Brain pericyte (primary cell): ENCODE measurements around the gene PPP1R12A.
"Not testable (repeated sequence)": the region's sequence is repeated elsewhere in the genome, so short reads cannot be mapped to it uniquely, and the experiment has no call there.

Experiments
- DNase-seq: peaks from one replicate; pipeline ENCODE4 v3.0.0-alpha.2; 2012; ENCODE audit warnings: low read depth, low spot score

The PPP1R12A gene

DNA sequence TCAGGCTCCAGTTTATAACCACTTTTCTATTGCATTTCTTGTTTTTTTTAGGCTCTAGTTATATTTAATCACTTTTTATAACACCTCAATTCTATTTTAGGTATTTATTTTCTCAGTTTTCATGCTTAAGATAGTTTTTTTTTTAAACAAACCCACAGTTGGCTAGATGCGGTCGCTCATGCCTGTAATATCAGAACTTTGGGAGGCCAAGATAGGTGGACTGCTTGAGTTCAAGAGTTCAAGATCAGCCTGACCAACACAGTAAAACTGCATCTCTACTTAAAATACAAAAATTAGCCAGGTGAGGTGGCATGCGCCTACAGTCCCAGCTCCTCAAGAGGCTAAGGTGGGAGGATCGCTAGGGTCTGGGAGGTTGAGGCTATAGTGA lies 93.0 kb downstream of the PPP1R12A start:
- DNase-seq, result no peak

DNA sequence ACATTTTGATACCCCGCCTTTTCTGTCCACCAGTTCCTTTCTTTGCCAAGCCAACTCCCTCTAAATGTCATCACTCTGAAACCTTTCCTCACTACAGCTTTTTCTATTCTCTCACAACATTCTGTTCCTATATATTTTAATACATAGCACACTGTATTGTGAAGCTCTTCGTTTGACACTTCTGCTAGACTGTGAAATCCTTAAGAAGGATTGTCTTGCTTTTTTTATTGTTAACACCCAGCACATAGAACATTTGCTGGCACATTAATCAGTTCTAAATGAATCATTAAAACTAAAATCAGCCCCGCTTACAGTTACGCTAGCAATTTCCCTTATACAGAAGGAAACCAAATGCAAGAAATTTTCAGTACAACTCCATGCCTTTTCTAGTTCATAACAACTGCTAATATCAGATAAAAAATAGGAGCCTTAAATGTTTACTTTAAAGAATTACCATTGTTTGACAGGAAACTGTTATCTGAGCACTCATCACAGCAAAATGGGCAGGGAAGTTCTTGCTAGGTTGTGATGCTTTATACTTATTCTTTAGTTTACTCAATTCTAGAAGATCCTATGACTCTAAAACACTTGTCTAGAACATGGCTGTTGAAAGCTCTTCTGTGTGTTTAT lies 93.5 kb downstream of the PPP1R12A start:
- DNase-seq, result no peak

DNA sequence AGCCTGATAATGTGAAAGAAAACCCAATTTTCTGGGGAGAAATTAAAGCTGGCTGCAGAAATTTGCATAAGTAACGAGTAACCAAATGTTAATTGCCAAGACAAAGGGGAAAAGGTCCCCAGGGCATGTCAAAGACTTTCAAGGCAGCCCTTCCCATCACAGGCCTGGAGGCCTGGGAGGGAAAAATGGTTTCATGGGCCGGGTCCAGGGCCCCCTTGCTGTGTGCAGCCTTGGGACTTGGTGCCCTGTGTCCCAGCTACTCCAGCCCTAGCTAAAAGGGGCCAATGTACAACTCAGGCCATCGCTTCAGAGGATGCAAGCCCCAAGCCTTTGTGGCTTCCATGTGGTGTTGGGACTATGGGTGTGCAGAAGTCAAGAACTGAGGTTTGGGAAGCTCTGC lies 96.5 kb downstream of the PPP1R12A start:
- DNase-seq, result no peak

DNA sequence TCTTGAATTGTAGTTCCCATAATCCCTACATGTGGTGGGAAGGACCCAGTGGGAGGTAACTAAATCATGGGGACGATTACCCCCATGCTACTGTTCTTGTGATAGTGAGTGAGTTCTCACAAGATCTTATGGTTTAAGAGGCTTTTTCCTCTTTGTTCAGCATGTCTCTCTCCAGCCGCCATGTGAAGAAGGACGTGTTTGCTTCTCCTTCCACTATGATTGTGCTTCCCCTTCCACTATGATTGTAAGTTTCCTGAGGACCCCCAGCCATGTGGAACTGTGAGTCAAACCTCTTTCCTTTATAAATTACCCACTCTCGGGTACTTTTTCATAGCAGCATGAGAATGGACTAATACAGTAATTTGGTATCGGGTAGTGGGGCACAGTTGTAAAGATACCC lies 97.3 kb downstream of the PPP1R12A start:
- no peak for DNase-seq

DNA sequence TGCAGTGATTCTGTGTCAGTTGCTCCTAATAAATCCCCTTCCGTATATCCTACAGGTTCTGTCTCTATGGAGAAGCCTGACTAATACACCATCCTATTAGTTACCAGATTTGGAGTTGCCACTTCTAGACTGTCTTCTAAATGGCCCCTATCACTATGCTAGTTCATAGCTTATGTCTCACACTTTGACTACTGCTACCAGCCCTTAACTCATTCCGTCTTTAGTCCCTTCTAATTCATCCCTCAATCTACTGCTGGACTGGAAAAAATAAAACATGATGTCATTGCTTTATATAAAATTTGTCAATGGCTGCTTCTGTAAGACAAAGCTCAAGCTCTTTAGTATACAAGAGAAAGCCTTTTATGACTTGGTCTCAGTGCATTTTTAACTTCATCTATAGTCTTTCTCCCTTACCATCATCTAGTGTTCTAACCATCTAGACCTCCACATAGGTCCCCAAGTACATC lies 99.5 kb downstream of the PPP1R12A start:
- DNase-seq, result no peak

DNA sequence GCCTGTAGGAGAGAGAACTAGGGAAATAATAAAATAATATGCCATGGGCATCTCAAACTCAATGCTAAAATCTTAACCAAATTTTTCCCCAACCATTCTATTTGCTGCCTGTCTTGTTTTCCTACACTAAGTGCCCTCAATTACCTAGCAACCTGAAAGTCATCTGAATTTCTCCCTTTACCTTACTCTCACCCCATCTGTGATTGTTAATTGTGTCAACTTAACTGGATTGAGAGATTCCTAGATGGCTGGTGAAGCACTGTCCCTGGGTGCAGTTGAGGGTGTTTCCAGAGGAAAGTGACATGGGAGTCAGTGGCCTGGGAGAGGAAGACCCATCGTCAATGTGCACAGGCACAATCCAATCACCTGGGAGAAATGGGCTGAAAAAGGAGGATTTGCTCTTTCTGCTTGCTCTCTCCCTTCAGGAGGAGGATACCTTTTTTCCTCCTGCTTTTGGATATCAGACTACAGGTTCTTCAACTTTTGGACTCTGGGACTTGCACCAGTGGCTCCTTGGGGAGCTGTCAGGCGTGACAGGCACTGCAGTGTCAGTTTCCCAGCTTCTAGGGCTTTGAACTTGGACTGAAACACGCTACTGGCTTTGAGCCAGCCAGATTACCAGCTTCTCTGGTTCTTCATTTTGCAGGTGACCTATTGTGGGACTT lies 100.1 kb downstream of the PPP1R12A start:
- no peak for DNase-seq

DNA sequence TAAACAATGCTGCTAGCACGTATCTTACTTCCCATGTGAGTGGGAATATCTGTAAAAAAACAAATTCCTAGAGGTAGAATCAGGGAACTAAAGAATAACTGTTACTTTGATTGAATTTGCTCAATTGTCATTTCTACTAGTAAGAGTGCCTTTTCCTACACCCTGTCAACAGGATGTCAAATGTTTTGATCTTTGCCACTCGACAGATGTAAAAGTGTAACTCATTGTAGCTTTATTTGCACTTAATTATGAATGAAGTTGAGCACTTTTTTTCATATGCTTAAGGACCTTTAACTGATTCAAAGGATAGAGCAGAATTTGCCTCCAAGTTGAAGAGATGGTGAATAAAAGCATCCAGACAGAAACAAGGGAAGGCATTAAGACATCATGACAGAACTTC lies 104.5 kb downstream of the PPP1R12A start:
- DNase-seq, result no peak

DNA sequence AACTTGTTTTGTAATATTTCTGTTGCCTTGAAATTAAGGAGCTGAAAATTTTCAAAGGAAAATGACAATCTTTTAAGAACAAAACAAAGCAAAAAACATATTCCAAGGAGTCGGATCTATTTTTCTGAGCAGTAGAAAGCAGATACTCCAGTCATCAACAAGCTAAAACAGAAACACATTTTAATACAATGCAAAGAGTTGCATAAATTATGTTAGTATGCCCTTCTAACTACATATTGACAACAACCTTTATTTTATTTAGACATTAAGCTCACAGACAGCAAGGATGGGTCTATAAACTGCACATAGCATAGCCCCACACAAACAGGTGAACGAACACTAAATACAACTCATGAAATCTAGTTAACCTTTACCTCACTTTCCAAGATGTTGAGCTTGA lies 106.0 kb downstream of the PPP1R12A start:
- no peak for DNase-seq

DNA sequence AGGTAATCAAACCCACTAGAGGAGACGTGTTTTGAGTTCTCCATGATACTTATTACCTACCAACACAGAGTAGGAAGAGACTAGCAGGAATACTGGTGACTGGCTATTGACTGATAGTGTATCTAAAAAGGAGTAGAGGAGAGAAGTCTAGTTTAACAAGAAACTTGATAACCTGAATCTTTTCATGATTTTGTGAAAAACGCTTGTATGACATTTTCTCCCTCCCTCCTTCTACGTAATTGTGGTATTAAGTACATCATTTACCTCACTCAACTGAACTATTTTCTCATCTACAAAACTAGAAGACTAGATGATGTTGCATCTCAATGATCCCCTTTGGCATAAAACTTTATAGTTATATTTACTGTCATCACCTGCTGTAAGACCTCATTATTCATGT lies 107.4 kb downstream of the PPP1R12A start:
- DNase-seq, result no peak

DNA sequence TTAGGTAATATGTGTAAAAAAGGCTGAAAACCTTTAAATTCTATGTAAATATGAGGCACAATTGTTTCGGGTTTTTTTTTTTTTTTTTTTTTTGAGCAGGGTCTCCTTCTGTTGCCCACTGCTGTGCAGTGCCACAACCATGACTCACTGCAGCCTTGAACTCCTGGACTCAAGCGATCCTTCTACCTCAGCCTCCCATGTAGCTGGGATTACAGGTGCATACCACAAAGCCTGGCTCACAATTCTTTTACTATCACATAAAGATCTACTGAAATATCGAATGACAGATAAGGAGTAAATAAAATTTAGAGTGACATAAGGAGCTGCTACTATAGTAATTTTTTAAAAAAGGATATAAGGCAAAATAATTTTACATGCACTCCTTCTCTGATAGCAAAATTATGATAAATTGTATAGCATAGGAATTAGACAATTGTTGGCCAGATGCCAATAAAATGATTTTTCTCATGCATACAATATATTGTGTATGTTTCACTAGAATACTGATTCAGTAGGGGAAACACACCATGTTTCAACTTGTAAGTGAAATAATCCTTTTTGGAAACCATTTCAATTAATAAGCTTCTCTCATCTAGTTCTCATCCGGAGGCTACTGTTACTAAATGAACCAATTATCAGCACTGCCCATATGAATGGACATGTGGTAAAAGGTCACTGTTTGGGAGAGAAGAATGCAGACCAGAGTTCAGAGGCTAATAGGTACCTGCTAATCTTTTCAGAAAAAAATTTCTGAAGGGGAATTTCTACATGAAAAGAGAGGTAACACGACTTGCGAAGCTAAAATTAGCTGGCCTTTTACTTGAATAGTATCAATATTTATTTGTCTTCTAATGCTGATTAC lies 108.4 kb downstream of the PPP1R12A start:
- DNase-seq, result no peak

DNA sequence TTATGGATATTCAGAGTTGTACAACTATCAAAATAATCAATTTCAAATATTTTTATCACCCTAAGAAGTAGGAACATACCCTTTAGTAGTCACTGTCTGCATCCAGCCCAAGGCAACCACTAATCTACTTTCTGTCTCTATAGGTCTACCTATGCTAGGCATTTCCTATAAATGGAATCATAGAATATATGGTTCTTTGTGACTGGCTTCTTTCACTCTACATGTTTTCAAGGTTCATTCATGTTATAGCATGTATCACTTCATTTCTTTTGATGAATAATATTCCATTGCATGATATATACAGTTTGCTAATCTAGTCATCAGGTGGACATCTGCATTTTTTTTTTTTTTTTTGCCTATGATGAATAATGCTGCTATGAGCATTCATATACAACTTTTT lies 112.4 kb downstream of the PPP1R12A start:
- no peak for DNase-seq

DNA sequence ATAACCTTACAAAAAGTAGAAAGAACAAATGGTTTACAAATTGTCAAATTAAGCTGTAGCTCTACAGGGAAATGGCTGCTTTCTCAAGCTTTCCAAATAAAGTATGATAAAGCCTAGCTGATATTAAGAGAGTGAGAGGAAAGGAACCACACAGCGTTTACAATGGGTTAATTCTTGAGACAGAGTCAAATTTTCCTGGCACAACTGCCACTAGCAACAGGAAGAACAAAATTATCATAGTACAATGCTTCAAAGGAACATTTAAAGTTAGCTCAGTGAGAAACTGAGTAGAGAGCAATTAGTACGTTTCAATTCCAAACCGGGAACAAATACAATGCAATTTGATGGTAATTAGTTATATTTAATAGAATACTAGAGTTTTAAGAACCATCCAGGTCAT lies 116.0 kb downstream of the PPP1R12A start:
- DNase-seq, result no peak

DNA sequence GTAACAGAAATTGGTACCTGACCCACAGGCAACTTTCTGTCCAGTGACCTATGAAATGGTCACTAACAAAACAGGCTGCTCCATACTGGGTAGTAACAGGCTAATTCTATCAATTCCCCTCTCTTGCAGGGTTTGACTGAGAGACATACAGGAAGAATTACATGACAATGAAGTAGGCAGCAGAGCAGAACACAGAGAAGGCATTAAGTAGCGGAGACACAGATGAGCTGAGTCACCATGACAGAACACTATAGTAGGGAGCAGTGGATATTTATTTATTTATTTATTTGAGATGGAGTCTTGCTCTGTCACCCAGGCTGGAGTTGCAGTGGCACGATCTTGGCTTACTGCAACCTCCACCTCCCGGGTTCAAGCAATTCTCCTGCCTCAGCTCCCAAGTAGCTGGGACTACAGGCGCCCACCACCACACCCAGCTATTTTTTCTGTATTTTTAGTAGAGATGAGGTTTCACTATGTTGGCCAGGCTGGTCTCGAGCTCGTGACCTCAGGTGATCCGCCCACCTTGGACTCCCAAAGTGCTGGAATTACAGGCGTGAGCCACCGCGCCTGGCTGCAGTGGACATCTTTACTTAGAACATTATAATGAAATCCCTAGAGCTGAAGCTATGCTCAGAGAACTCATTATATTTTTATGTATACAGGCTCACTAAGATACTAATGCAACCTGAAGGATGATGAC lies 150.4 kb downstream of the PPP1R12A start:
- DNase-seq, result not testable (repeated sequence)

DNA sequence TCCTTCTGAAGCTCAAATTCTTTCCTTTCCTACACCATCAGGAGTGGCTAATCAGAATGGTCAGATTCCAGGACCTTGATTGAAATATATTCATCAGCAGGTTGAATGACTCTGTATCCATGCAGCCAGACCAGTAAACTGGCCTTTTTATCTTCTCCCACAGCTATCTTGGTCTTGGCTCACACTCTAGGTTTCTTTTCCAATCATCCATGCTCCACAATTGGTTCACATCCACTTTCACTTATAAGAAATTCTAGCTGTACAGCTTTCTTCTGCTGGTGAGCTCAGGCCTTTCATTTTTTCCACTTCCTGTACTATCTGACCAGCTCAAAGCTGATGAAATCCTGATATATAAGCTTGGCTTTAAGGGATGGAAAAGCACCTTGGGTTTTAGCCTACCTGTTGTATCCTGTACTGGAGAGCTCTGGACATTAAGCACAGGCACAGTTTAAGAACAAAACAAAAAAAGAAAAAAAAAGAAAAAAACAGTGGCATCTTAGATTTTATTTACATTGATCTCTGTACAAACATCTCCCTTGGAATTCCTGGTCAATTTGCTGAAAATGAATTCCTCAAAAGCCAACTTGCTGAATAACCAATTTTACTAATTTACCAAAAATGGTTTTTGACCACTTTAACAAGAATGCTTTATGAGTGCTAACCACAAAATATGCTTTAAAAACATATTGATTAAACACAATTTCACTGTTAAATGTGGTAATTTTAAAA lies 152.6 kb downstream of the PPP1R12A start:
- no peak for DNase-seq

DNA sequence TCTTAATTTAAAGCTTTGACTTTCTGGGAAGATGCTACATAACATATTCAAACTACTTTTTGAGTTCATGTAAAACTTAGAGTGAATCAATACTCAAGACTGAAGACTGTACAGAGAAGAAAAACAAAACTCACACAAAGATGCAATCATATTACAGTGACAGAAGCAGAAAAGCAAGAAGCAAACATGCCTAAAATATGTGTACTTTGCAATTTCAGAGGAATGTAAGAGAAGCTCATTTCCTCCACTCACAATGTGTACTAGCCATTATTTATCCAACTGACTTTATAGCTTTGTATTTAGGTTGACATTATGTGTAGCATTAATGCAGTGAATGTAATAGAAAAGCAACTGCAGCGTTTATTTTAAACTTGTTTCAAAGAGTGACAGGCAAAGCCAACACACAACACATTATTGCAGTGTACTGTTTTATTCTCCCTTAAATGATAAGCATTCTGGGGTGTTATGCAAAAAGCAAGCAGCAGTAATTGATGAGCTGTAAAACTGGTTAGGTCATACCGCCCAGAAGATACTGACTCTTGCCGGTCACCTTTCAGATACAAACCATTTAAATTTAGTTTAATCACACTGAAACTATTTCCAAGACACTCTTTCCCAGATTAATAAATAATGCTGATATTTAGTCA lies 156.0 kb downstream of the PPP1R12A start:
- no peak for DNase-seq

DNA sequence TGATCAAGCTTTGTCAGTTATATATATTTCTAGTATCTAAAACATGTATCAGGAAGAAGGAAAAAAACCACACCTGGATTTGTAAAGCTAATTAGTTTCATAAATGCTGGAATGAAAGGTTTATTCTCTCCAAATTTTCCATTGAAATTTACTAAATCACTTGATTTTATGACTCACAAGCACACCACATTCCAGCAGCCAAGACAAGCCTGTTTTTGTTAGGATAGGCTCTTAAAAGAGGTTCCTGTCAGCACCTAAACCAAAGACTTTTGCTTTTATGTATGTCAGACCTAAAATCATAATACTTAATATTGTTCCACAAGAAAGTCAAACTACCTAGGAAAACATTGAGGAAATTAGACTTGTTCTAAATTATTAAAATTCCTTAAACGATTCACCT lies 158.8 kb downstream of the PPP1R12A start:
- no peak for DNase-seq

DNA sequence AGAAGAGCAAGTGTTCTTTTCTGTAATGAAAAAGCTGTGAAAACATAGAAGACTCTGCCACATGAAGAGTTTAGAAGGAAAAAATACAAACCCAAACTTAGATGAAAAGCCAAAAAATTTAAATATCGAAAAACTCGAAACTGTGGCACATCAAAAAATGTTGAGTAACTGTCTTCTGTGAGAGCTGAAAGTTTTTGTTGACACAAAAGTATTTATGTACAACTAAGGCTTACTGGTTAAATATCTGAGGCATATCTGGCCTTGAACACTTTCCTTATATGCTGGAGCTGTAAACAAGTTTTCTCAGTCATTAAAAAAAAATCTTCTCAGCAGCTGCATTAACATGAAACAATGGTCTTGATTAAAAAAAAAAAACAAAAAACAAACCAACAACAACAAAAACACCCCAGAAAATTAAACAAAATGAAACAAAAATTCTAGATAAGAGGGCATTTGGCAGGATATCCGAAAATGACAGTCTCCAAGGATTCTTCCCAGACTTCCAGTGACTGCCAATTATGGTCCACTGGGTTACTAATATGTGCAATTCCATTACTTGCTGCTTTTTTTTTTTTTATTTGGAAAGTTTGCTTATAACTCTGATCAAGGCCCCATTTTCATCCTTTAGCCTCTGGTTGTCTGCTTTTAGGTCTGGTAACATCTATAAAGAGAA lies 159.4 kb downstream of the PPP1R12A start:
- no peak for DNase-seq

DNA sequence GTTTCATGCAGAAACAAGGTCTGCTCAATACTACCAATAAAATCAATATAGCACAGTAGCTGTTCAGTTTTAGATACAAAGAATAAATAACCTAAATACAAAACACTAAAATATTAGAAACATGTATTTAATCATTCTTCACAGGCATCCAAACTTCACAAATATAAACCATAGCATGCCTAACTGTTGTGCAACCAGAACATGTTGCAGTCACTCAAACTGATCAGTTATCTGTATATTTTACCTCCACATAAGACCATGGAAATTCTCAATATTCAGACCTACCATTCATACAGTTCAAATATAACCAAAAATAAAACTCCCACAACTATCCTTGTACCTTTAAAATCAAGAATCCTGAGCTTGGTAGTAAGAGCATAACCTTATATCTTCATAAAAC lies 161.0 kb downstream of the PPP1R12A start:
- DNase-seq, result no peak

DNA sequence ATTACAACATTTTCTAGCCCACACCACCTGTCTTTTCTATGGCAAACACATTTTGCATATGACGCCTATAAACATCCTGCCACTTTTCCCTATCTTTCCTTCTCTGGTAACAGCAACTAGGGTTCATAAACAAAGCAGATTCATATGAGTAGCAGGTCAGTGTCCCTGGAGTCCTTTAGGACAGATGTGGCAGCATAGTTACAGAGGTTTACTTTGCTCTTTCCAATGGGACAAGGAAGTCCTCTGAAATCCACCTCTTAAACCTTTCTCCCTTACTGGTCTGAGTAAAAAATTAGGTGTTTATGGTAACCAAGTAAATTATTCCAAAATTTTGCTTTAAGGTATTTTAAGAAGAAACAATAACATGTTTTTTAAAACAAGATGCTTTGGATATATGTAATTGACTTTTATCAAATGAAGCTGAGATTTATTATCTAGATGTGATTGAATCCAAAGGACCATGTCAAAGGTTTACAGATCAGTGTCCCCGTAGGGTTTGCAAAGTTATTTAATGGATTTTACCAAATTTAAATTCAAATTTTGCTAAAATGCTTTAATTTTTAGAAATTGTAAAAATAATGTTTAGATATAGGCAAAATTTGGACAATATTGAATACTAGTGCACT lies 164.9 kb downstream of the PPP1R12A start:
- no peak for DNase-seq
